OCI-LY3 (cell line): ENCODE data around the gene STMN3.

Experiments
- H2AFZ ChIP-seq: fragments of 200-600, 300-600 bp; shearing (Covaris generic); 2 replicates; pipeline ENCODE4 v1.6.0; 2014; ENCODE audit warnings: antibody characterized with exemption, low read depth, low read length
- H3K27ac ChIP-seq: fragments of 200-600, 300-600 bp; sonication (generic); 2 replicates; pipeline ENCODE4 v1.5.1; 2014; ENCODE audit warnings: mild to moderate bottlenecking, low read length, moderate library complexity, mixed read lengths
- H3K27me3 ChIP-seq: fragments of 200-600, 300-600 bp; sonication (generic); 2 replicates; pipeline ENCODE4 v1.6.1; 2014; ENCODE audit warnings: low read depth, low read length, mixed read lengths
- H3K36me3 ChIP-seq: fragments of 200-600, 300-600 bp; sonication (generic); replicated peaks from 2 replicates; pipeline ENCODE3; 2014; ENCODE audit warnings: low read depth, low read length, mixed read lengths
- H3K4me1 ChIP-seq: fragments of 300-600, 200-600 bp; sonication (generic); 2 replicates; pipeline ENCODE4 v1.6.1; 2014; ENCODE audit warnings: low read length, mixed read lengths
- H3K4me2 ChIP-seq: fragments of 200-600, 300-600 bp; sonication (generic); 2 replicates; pipeline ENCODE4 v1.6.1; 2014; ENCODE audit warnings: low read length, mixed read lengths
- H3K4me3 ChIP-seq: fragments of 300-600, 200-600 bp; sonication (generic); 2 replicates; pipeline ENCODE4 v1.5.1; 2014; ENCODE audit warnings: antibody characterized with exemption, mild to moderate bottlenecking, low read length, moderate library complexity
- H3K79me2 ChIP-seq: fragments of 300-600, 200-600 bp; shearing (Covaris generic); 2 replicates; pipeline ENCODE4 v1.6.1; 2014; ENCODE audit warnings: mild to moderate bottlenecking, low read length, mixed read lengths
- H3K9ac ChIP-seq: fragments of 300-600, 200-600 bp; shearing (Covaris generic); 2 replicates; pipeline ENCODE4 v1.6.0; 2014; ENCODE audit warnings: mild to moderate bottlenecking, low read length, moderate library complexity
- H3K9me3 ChIP-seq: fragments of 200-600, 300-600 bp; shearing (Covaris generic); 2 replicates; pipeline ENCODE4 v1.6.1; 2014; ENCODE audit warnings: low read length, mixed read lengths; ENCODE audit not compliant: insufficient read depth
- H4K20me1 ChIP-seq: fragments of 200-600, 300-600 bp; sonication (generic); 2 replicates; pipeline ENCODE4 v1.6.1; 2016; ENCODE audit warnings: low read length, mixed read lengths; ENCODE audit not compliant: insufficient read depth
- EZH2phosphoT487 ChIP-seq: fragments of 200-600 bp; shearing (Covaris generic); IDR thresholded peaks from 2 replicates; pipeline ENCODE4 v1.6.1; 2018; ENCODE audit warnings: antibody characterized with exemption, mixed run types, low read depth
- TF ChIP-seq, protein P1 (sequence below): fragments of 200-600, 300-600 bp; sonication (generic); IDR thresholded peaks from 2 replicates; pipeline ENCODE4 v1.5.1; 2014; ENCODE audit warnings: antibody characterized with exemption, low read length, low read depth

STMN3 gene

DNA sequence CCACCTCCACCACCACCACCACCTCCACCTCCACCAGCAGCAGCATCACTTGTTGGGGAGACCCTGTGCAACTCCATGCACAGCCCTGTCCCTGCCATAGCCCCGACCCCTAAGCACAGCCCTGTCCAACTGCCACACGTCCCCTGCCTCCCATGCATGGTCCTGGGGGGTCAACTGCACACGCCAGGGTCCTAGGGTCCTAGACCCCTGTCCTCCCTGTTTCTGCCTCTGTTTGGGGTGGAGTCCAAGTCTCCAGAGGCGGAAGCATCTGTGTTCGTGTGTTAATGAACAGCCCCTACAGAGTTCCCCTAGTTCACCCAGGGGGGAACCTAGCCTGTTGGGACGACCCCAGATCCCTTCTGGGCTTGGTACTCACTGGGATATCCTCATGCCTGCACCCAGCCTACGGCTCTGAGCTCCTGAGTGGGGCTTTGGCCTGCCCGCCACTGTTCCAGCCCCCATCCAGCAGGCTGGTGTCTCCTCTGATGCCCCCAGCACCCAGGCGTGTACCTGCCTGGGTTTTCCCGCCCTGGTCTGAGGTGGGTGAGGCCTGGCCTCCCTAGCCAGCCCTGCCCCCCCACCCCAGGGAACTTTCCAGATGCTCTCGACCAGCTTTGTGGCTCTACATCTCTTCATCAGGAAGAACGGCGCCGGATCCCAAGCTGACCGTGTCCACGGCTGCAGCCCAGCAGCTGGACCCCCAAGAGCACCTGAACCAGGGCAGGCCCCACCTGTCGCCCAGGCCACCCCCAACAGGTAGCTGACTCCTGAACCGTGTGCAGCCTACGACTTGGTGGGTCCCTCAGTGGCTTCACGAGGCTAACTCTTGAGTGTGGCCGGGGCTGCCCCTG, 40.7 kb upstream of the STMN3 start:
- peaks cover 17% of the 10 kb centered on the region for H3K4me1 ChIP-seq

DNA sequence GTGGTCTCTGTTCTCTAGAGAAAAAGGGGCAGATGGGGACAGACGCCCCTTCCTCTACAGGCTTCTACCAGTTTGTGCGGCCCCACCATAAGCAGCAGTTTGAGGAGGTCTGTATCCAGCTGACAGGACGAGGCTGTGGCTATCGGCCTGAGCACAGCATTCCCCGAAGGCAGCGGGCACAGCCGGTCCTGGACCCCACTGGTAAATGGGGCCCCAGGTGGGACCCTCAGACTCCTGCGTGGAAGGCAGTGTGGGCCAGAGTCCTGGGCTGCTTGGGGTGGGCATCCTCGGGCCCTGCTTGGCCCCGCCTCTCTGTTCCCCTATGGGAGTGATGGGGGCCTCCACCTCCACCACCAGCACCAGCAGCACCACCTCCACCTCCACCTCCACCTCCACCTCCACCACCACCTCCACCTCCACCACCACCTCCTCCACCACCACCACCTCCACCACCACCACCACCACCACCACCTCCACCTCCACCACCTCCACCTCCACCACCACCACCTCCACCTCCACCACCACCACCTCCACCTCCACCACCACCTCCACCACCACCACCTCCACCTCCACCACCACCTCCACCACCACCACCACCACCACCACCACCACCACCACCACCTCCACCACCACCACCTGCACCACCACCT, 40.0 kb upstream of the STMN3 start:
- Histone ChIP-seq H3K4me1 (peaks cover 9% of the 10 kb centered on the region), H3K36me3 (no peaks in the 10 kb centered on the region), H3K27me3 (no peaks in the 10 kb centered on the region), H3K4me2 (no peak overlapping the region), H3K79me2 (no peaks in the 10 kb centered on the region), H3K9me3 (no peaks in the 10 kb centered on the region), H3K9ac (no peak overlapping the region), H3K4me3 (no peak overlapping the region), H3K27ac (no peak overlapping the region), H2AFZ (no peak overlapping the region), H4K20me1 (no peaks in the 10 kb centered on the region)
- TF ChIP-seq EZH2phosphoT487 = no peak
- TF ChIP-seq, protein P1, sequence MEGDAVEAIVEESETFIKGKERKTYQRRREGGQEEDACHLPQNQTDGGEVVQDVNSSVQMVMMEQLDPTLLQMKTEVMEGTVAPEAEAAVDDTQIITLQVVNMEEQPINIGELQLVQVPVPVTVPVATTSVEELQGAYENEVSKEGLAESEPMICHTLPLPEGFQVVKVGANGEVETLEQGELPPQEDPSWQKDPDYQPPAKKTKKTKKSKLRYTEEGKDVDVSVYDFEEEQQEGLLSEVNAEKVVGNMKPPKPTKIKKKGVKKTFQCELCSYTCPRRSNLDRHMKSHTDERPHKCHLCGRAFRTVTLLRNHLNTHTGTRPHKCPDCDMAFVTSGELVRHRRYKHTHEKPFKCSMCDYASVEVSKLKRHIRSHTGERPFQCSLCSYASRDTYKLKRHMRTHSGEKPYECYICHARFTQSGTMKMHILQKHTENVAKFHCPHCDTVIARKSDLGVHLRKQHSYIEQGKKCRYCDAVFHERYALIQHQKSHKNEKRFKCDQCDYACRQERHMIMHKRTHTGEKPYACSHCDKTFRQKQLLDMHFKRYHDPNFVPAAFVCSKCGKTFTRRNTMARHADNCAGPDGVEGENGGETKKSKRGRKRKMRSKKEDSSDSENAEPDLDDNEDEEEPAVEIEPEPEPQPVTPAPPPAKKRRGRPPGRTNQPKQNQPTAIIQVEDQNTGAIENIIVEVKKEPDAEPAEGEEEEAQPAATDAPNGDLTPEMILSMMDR = no peak

More for the DNA sequence above, 40.7 kb upstream of the STMN3 start:
- no peak overlapping the region for H3K4me2 ChIP-seq
- TF ChIP-seq, protein P1 = no peak
- TF ChIP-seq EZH2phosphoT487 = no peak
- H3K9ac ChIP-seq = no peak overlapping the region
- no peak overlapping the region for H2AFZ ChIP-seq
- H3K27ac ChIP-seq = no peak overlapping the region
- no peaks in the 10 kb centered on the region for H3K9me3 ChIP-seq
- no peaks in the 10 kb centered on the region for H3K27me3 ChIP-seq
- no peaks in the 10 kb centered on the region for H4K20me1 ChIP-seq
- no peak overlapping the region for H3K4me3 ChIP-seq
- H3K79me2 ChIP-seq = no peaks in the 10 kb centered on the region
- no peaks in the 10 kb centered on the region for H3K36me3 ChIP-seq

DNA sequence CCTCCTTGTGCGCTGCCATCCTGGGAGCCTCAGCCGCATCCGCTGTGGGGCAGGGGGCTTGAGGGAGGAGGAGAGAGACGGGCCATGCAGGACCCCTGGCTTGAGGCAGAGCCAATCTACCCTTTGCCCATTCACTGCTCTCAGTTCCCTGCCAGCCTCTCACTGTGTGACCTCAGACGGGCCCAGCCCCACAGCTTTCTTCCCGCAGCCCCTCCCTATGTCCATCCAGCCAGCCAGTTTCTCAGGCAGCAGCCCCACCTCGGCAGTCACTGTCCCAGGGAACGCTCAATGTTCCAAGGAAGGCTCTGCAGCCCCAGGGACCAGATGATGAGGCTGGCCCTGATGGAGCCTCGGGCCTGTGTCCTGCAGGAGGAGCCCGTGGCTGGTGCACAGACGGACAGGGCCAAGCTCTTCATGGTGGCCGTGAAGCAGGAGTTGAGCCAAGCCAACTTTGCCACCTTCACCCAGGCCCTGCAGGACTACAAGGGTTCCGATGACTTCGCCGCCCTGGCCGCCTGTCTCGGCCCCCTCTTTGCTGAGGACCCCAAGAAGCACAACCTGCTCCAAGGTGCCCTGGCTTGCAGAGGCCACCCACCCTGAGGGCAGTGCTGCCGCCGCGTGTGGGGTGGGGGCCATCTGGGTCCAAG, 39.3 kb upstream of the STMN3 start:
- Histone ChIP-seq H3K27ac (no peak overlapping the region), H3K9me3 (no peaks in the 10 kb centered on the region), H4K20me1 (no peaks in the 10 kb centered on the region), H3K9ac (no peak overlapping the region), H3K79me2 (no peaks in the 10 kb centered on the region), H3K27me3 (no peaks in the 10 kb centered on the region), H2AFZ (no peak overlapping the region), H3K4me1 (peaks cover 3% of the 10 kb centered on the region), H3K4me2 (no peak overlapping the region), H3K4me3 (no peak overlapping the region), H3K36me3 (no peaks in the 10 kb centered on the region)
- TF ChIP-seq, protein P1 = no peak
- TF ChIP-seq EZH2phosphoT487 = no peak
